IMR-90 (cell line): ENCODE data around the gene VPS13A.

Experiments used
- BHLHE40 ChIP-seq: fragments of 150-350 bp; IDR thresholded peaks from 2 replicates; pipeline ENCODE4 v1.6.1; 2016; ENCODE audit warnings: mild to moderate bottlenecking, low read depth, low read length
- CEBPB ChIP-seq: IDR thresholded peaks from 2 replicates; pipeline ENCODE4 v1.6.1; 2012; ENCODE audit warnings: low read depth, low read length, improper control_type of control experiment
- CHD1 ChIP-seq: IDR thresholded peaks from 2 replicates; pipeline ENCODE4 v1.6.1; 2012; ENCODE audit warnings: low read depth, low read length, improper control_type of control experiment
- CTCF ChIP-seq: conservative IDR thresholded peaks from 2 replicates; pipeline ENCODE4 v1.5.1; 2012; ENCODE audit warnings: mild to moderate bottlenecking, low read depth, low read length, improper control_type of control experiment
- ELK1 ChIP-seq: fragments of 150-350 bp; IDR thresholded peaks from 2 replicates; pipeline ENCODE4 v1.6.1; 2016; ENCODE audit warnings: low read depth, mild to moderate bottlenecking, low read length, moderate library complexity, borderline replicate concordance
- FOS ChIP-seq: fragments of 150-350 bp; IDR thresholded peaks from 2 replicates; pipeline ENCODE4 v1.6.1; 2016; ENCODE audit warnings: low read depth, low read length
- MAZ ChIP-seq: IDR thresholded peaks from 2 replicates; pipeline ENCODE4 v1.6.1; 2012; ENCODE audit warnings: low read depth, mild to moderate bottlenecking, low read length, improper control_type of control experiment, moderate library complexity, borderline replicate concordance
- NFE2L2 ChIP-seq: fragments of 150-350 bp; IDR thresholded peaks from 2 replicates; pipeline ENCODE4 v1.6.1; 2016; ENCODE audit warnings: low read depth, mild to moderate bottlenecking, low read length
- POLR2A ChIP-seq: IDR thresholded peaks from 2 replicates; pipeline ENCODE4 v1.6.1; 2012; ENCODE audit warnings: mild to moderate bottlenecking, low read depth, low read length
- RAD21 ChIP-seq: IDR thresholded peaks from 2 replicates; pipeline ENCODE4 v1.6.1; 2012; ENCODE audit warnings: low read length, improper control_type of control experiment
- RCOR1 ChIP-seq: IDR thresholded peaks from 2 replicates; pipeline ENCODE4 v1.6.1; 2012; ENCODE audit warnings: mild to moderate bottlenecking, low read length, improper control_type of control experiment; ENCODE audit not compliant: insufficient replicate concordance
- SMC3 ChIP-seq: fragments of 150-350 bp; IDR thresholded peaks from 2 replicates; pipeline ENCODE4 v1.6.1; 2016; ENCODE audit warnings: low read depth, mild to moderate bottlenecking, antibody characterized with exemption, low read length, moderate library complexity
- USF2 ChIP-seq: fragments of 150-350 bp; IDR thresholded peaks from 2 replicates; pipeline ENCODE4 v1.6.1; 2017; ENCODE audit warnings: mild to moderate bottlenecking, antibody characterized with exemption, low read length, low read depth

DNA sequence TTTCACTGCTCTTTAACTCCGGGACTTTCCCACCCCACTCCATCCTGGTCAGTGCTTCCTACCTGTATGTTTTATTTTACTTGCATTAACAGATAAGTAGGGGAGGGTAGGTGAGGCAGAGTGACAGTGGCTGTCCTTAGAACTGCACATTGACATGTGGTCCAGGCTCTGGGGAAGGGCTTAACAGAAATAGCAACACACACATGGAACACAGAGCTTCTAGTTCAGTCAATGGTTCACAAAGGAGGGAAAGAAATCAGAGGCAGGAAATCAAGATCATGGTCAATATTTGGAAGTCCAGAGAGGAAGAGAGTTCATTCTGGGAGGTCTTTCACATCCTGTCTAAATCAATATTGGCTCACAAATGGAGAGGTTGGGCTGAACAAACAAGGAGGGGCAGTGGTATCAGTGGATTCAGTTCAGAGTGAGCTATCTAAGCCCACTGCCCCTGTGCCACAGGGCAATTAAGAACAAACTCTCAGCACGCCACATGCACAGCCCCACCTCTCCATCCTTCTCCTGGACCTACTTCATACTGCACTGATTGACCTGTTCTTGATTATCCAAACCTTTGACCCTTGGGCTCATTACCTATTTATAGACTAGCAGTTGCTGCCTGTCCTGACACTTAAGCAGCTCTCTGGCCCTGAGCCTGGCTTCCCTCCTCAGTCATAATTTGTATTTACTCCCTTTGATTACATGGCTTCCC is 6.2 kb upstream of the VPS13A start:
- TF ChIP-seq CTCF (no peak), MAZ (no peak), USF2 (no peak), FOS (no peak), POLR2A (no peak), RAD21 (no peak), SMC3 (no peak), CHD1 (no peak), BHLHE40 (no peak), ELK1 (no peak), NFE2L2 (no peak), CEBPB (no peak), RCOR1 (no peak)
